ENCODE measurements around the gene CERS2.

- TF ChIP-seq POLR2A (IDR thresholded peaks at IDR 0.05) (no peak), POLR2AphosphoS5 (IDR thresholded peaks at IDR 0.05) (no peak)
- TF ChIP-seq, protein P1, sequence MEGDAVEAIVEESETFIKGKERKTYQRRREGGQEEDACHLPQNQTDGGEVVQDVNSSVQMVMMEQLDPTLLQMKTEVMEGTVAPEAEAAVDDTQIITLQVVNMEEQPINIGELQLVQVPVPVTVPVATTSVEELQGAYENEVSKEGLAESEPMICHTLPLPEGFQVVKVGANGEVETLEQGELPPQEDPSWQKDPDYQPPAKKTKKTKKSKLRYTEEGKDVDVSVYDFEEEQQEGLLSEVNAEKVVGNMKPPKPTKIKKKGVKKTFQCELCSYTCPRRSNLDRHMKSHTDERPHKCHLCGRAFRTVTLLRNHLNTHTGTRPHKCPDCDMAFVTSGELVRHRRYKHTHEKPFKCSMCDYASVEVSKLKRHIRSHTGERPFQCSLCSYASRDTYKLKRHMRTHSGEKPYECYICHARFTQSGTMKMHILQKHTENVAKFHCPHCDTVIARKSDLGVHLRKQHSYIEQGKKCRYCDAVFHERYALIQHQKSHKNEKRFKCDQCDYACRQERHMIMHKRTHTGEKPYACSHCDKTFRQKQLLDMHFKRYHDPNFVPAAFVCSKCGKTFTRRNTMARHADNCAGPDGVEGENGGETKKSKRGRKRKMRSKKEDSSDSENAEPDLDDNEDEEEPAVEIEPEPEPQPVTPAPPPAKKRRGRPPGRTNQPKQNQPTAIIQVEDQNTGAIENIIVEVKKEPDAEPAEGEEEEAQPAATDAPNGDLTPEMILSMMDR (IDR thresholded peaks at IDR 0.05) = no peak
These were observed 22.7 kb upstream of the CERS2 start for GRCh38 chr1:150997126-150997872.
